WTC11 (cell line): ENCODE data around the gene RASGRF1. TPM values are rescaled to one million over a fixed set of nuclear protein-coding genes. Genes with fewer than 3 reads are reported as not detected.

ENCODE experiments used
- ATAC-seq: fragments of 200-7000 bp; cut with Tn5 transposase; 2 replicates; pipeline ENCODE4 v1.10.0; 2021; ENCODE audit warnings: mild to moderate bottlenecking, moderate library complexity
- CTCF ChIA-PET: fragments of 300-600 bp; sonication (Branson Sonifier 250); formaldehyde crosslinking; loops from one replicate; lab custom pipeline; 2021; ENCODE audit warnings: antibody characterized with exemption; lab: Charles Lee
- POLR2A ChIA-PET: fragments of 350-600 bp; sonication (Branson Sonifier 250); formaldehyde crosslinking; loops from one replicate; lab custom pipeline; 2021; ENCODE audit warnings: antibody characterized with exemption; lab: Charles Lee
- DNase-seq: peaks from one replicate; pipeline ENCODE4 v3.0.0; 2021; ENCODE audit warnings: low spot score
- H3K27ac Mint-ChIP-seq: 2 replicates; pipeline ENCODE4 v1.8.0; 2021; ENCODE audit warnings: mixed read lengths
- H3K27me3 Mint-ChIP-seq: 2 replicates; pipeline ENCODE4 v1.8.0; 2021; ENCODE audit warnings: low read depth, mild to moderate bottlenecking, moderate library complexity, mixed read lengths
- H3K36me3 Mint-ChIP-seq: 2 replicates; pipeline ENCODE4 v1.8.0; 2021; ENCODE audit warnings: mixed read lengths
- H3K4me1 Mint-ChIP-seq: 2 replicates; pipeline ENCODE4 v1.8.0; 2022; ENCODE audit warnings: mixed read lengths
- H3K4me3 Mint-ChIP-seq: 2 replicates; pipeline ENCODE4 v1.8.0; 2021; ENCODE audit warnings: mild to moderate bottlenecking, moderate library complexity, mixed read lengths
- H3K9me3 Mint-ChIP-seq: 2 replicates; pipeline ENCODE4 v1.8.0; 2021; ENCODE audit warnings: mixed read lengths
- ATF3 ChIP-seq: sonication (generic); formaldehyde crosslinking; conservative IDR thresholded peaks from 2 replicates; pipeline ENCODE4 v1.8.1; 2022; ENCODE audit warnings: mild to moderate bottlenecking, missing genetic modification reagents
- CREM ChIP-seq: sonication (generic); formaldehyde crosslinking; IDR thresholded peaks from 2 replicates; pipeline ENCODE4 v1.8.1; 2022; ENCODE audit warnings: mild to moderate bottlenecking, missing genetic modification reagents, moderate library complexity
- E2F5 ChIP-seq: sonication (generic); formaldehyde crosslinking; IDR thresholded peaks from 2 replicates; pipeline ENCODE4 v1.8.1; 2022; ENCODE audit warnings: mild to moderate bottlenecking, moderate library complexity, missing genetic modification reagents
- ELF4 ChIP-seq: sonication (generic); formaldehyde crosslinking; IDR thresholded peaks from 2 replicates; pipeline ENCODE4 v1.8.1; 2022; ENCODE audit warnings: low read depth, mild to moderate bottlenecking, moderate library complexity, missing genetic modification reagents
- ERG ChIP-seq: fragments of 250-450 bp; sonication (Bioruptor Pico); IDR thresholded peaks from 2 replicates; pipeline ENCODE4 v1.8.0; 2021; ENCODE audit warnings: mild to moderate bottlenecking
- MAX ChIP-seq: sonication (generic); formaldehyde crosslinking; IDR thresholded peaks from 2 replicates; pipeline ENCODE4 v1.8.0; 2022; ENCODE audit warnings: mild to moderate bottlenecking, missing genetic modification reagents
- MLX ChIP-seq: sonication (generic); formaldehyde crosslinking; IDR thresholded peaks from 2 replicates; pipeline ENCODE4 v1.8.1; 2023; ENCODE audit warnings: mild to moderate bottlenecking, missing genetic modification reagents, moderate library complexity
- NFATC4 ChIP-seq: fragments of 250-450 bp; sonication (Bioruptor Pico); IDR thresholded peaks from 2 replicates; pipeline ENCODE4 v1.9.0; 2021; ENCODE audit warnings: mild to moderate bottlenecking
- NFYB ChIP-seq: sonication (generic); formaldehyde crosslinking; conservative IDR thresholded peaks from 2 replicates; pipeline ENCODE4 v1.8.0; 2022; ENCODE audit warnings: low read depth, missing genetic modification reagents
- PREB ChIP-seq: sonication (generic); formaldehyde crosslinking; IDR thresholded peaks from 2 replicates; pipeline ENCODE4 v1.8.1; 2022; ENCODE audit warnings: mild to moderate bottlenecking, missing genetic modification reagents, moderate library complexity, borderline replicate concordance
- SP1 ChIP-seq: sonication (generic); formaldehyde crosslinking; conservative IDR thresholded peaks from 2 replicates; pipeline ENCODE4 v1.8.1; 2022; ENCODE audit warnings: missing genetic modification reagents
- ZNF219 ChIP-seq: sonication (generic); formaldehyde crosslinking; IDR thresholded peaks from 2 replicates; pipeline ENCODE4 v1.8.0; 2023; ENCODE audit warnings: missing genetic modification reagents, mild to moderate bottlenecking, borderline replicate concordance
- ZNF532 ChIP-seq: fragments of 250-450 bp; sonication (Bioruptor Pico); IDR thresholded peaks from 2 replicates; pipeline ENCODE4 v1.9.0; 2021; ENCODE audit warnings: mild to moderate bottlenecking, borderline replicate concordance
- ZSCAN18 ChIP-seq: fragments of 250-450 bp; sonication (Bioruptor Pico); IDR thresholded peaks from 2 replicates; pipeline ENCODE4 v2.1.2; 2022; ENCODE audit warnings: mild to moderate bottlenecking, moderate library complexity
- total RNA-seq: library from RNA; stranded (reverse); gene quantifications from 3 replicates; pipeline ENCODE4 v1.2.3, GENCODE V29; 2021

The RASGRF1 gene
- total RNA-seq, 1 experiment from 2014 or later, result 0.85 TPM

- TF ChIP-seq NFYB (CRISPR knock-in tag), result no peak
- no peak for TF ChIP-seq E2F5
- no peak for TF ChIP-seq CREM (CRISPR knock-in tag)
- no peak for TF ChIP-seq ELF4 (CRISPR knock-in tag)
- no peak for TF ChIP-seq NFATC4
- no peak for TF ChIP-seq ZSCAN18 (CRISPR knock-in tag)
- TF ChIP-seq ZNF532 (CRISPR knock-in tag), result no peak
- TF ChIP-seq ZNF219 (CRISPR knock-in tag), result no peak
- TF ChIP-seq SP1 (CRISPR knock-in tag), result no peak
- no peak for TF ChIP-seq PREB
- no peak for TF ChIP-seq ATF3 (CRISPR knock-in tag)
- no peak for TF ChIP-seq MLX (CRISPR knock-in tag)
- TF ChIP-seq ERG (CRISPR knock-in tag), result no peak
- TF ChIP-seq MAX (CRISPR knock-in tag), result no peak
- ChIA-PET POLR2A (no interaction called here), CTCF (interaction anchor here (0.6 to 8.0 kb wide), 11 partner anchors 12 to 275 kb away, joined by 3 to 149 read pairs (median 7); no protein-coding TSS in a partner anchor)
- Mint-ChIP-seq H3K36me3 (peaks cover 45% of the 10 kb centered on the region), H3K4me3 (no peak overlapping the region), H3K27ac (peak overlapping the region; percentile 89), H3K27me3 (no peaks in the 10 kb centered on the region), H3K4me1 (peaks cover 26% of the 10 kb centered on the region), H3K9me3 (no peaks in the 10 kb centered on the region)
- no peak for ATAC-seq
- DNase-seq, result no peak
Observed at GRCh38 chr15:78910271-78910670, 180.3 kb downstream of the RASGRF1 start.

Other genes starting within 250 kb of the RASGRF1 start
- 487 to 511 TPM (median 503 TPM) in 3 replicates for gene MORF4L1, start 217.9 kb downstream of the RASGRF1 start, total RNA-seq
- 20.4 to 31.8 TPM (median 31.1 TPM) in 3 replicates for gene CTSH, start 145.7 kb downstream of the RASGRF1 start, total RNA-seq
- not detected in 3 replicates for gene ANKRD34C, start 191.9 kb upstream of the RASGRF1 start, total RNA-seq
- 50.9 to 53.5 TPM (median 51.2 TPM) in 3 replicates for gene TMED3, start 220.3 kb upstream of the RASGRF1 start, total RNA-seq